GM18867 (cell line): ENCODE data around the gene GEMIN5.

Source experiments
- ATAC-seq: cut with Tn5 transposase; IDR thresholded peaks from one replicate; pipeline ENCODE4 v1.9.1; 2021; ENCODE audit warnings: mild to moderate bottlenecking, moderate library complexity; ENCODE audit not compliant: unreplicated experiment

Gene GEMIN5

GRCh38 chr5:154885439-154885838 is 52.6 kb downstream of the GEMIN5 start:
- no peak for ATAC-seq

- ATAC-seq: no peak
These were observed 53.6 kb downstream of the GEMIN5 start for GRCh38 chr5:154884424-154884823.

- no peak for ATAC-seq
These were observed 56.0 kb downstream of the GEMIN5 start for GRCh38 chr5:154881986-154882385.

GRCh38 chr5:154878642-154879335 is 59.2 kb downstream of the GEMIN5 start:
- no peak for ATAC-seq

GRCh38 chr5:154873791-154874331 is 64.2 kb downstream of the GEMIN5 start:
- ATAC-seq: no peak

- no peak for ATAC-seq
These were observed 66.3 kb downstream of the GEMIN5 start for GRCh38 chr5:154871734-154872133.

- ATAC-seq: no peak
These were observed 69.3 kb downstream of the GEMIN5 start for GRCh38 chr5:154868702-154869101.

- no peak for ATAC-seq
These were observed 71.2 kb downstream of the GEMIN5 start for GRCh38 chr5:154866841-154867240.

- no peak for ATAC-seq
These were observed 72.4 kb downstream of the GEMIN5 start for GRCh38 chr5:154865466-154866184.

- ATAC-seq: no peak
These were observed 74.5 kb downstream of the GEMIN5 start for GRCh38 chr5:154863291-154864080.

- ATAC-seq: peak; percentile 26
These were observed 75.2 kb downstream of the GEMIN5 start for GRCh38 chr5:154862766-154863165.

- no peak for ATAC-seq
These were observed 76.1 kb downstream of the GEMIN5 start for GRCh38 chr5:154861946-154862345.

GRCh38 chr5:154860765-154861164 is 77.2 kb downstream of the GEMIN5 start:
- no peak for ATAC-seq

GRCh38 chr5:154860123-154860522 is 77.9 kb downstream of the GEMIN5 start:
- ATAC-seq: no peak

- ATAC-seq: peak; percentile 20
These were observed 78.8 kb downstream of the GEMIN5 start for GRCh38 chr5:154858972-154859871.

GRCh38 chr5:154858297-154858971 is 79.6 kb downstream of the GEMIN5 start, which contains the start of gene CNOT8:
TSS of gene CNOT8 (plus strand) at chr5:154858627. CDS start at chr5:154863279, 4,652 bp downstream.
- ATAC-seq: peak; percentile 77

- peak; percentile 63 for ATAC-seq
These were observed 80.3 kb downstream of the GEMIN5 start for GRCh38 chr5:154857530-154858296.

- ATAC-seq: no peak
These were observed 86.7 kb downstream of the GEMIN5 start for GRCh38 chr5:154851351-154851750.
